ENCODE measurements around the gene OCIAD2.

Gene OCIAD2

DNA sequence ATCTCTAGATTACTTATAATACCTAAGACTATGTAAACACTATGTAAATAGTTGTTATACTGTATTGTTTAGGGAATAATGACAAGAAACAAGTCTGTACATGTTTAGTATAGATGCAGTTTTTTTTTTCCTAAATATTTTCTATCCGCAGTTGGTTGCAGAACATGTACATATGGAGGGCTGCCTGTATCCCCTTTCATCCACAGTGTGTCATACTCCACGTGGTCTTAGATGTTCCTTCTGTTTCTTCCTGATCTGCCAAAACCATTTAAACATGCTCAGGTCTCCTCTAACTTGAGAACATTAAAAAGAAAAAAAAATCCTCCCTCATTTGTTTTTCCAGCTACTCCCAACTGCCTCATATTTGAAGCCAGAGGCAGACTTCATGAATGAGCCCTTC, 61.7 kb downstream of the OCIAD2 start:
- no peaks in the 10 kb centered on the region for H3K27me3 ChIP-seq (ENCODE audit: insufficient read depth, poor library complexity, severe bottlenecking)
- no peak for DNase-seq (ENCODE audit: low read depth in 1 of 2, low spot score in 1 of 2)
- no peak for TF ChIP-seq POLR2AphosphoS5 (IDR thresholded peaks at IDR 0.05; ENCODE audit: low read depth)
- H3K27ac ChIP-seq (replicated peaks): no peak overlapping the region
- no peak overlapping the region for H3K4me3 ChIP-seq (replicated peaks; ENCODE audit: insufficient read depth, low read length)

DNA sequence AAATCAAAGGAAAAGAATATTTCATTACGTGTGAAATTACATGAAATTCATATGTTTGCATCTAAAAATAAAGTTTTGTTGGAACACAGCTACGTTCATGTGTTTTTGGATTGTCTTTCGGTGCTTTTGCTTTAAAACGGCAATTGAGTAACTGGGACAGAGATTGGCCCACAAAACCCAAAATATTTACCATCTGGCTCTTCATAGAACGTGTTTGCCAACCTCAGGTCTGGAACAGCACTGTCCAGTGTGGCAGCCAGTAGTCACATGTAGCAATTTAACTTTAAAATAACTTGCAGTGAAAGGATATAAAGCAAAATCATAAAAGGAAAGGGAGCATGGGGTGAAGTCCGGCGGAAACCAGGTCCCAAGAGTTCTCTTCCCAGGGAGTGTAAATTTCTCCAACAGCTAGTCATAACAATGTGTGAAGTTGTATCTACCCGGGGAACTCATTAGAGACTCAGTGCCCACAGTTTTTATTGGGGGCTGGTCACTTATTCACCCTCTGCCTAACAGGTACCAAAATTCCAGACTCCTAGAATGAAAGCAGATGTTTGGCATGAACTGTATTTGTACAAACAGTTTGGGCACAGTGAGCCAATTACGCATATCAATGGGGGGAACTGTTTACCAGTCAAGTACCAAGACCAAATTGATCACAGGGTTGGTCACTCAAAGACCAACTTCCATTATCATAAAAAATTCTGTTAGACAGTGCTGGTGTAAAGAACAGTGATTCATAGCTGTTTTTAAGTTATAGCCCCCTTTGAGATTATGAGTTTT, 65.3 kb downstream of the OCIAD2 start:
- TF ChIP-seq SPI1 (IDR thresholded peaks at IDR 0.05; ENCODE audit: borderline replicate concordance, low read depth) (no peak), REST (IDR thresholded peaks at IDR 0.05; ENCODE audit: insufficient replicate concordance, low read depth) (no peak)

GRCh38 chr4:48836658-48837057, 69.9 kb downstream of the OCIAD2 start:
- H3K27me3 ChIP-seq (ENCODE audit: insufficient read depth, poor library complexity, severe bottlenecking): no peaks in the 10 kb centered on the region
- H3K27ac ChIP-seq (replicated peaks): no peak overlapping the region
- no peak overlapping the region for H3K4me3 ChIP-seq (replicated peaks; ENCODE audit: insufficient read depth, low read length)
- TF ChIP-seq GABPA (IDR thresholded peaks at IDR 0.05; ENCODE audit: low read depth) (no peak), SPI1 (IDR thresholded peaks at IDR 0.05; ENCODE audit: borderline replicate concordance, low read depth) (no peak), POLR2AphosphoS5 (IDR thresholded peaks at IDR 0.05; ENCODE audit: low read depth) (no peak), CTCF (IDR thresholded peaks at IDR 0.05; ENCODE audit: insufficient read depth, low read length) (no peak), REST (IDR thresholded peaks at IDR 0.05; ENCODE audit: insufficient replicate concordance, low read depth) (no peak)
- DNase-seq (ENCODE audit: low read depth in 1 of 2, low spot score in 1 of 2): no peak

More for the DNA sequence above, 65.3 kb downstream of the OCIAD2 start:
- H3K4me3 ChIP-seq (replicated peaks; ENCODE audit: insufficient read depth, low read length): no peak overlapping the region
- no peaks in the 10 kb centered on the region for H3K27me3 ChIP-seq (ENCODE audit: insufficient read depth, poor library complexity, severe bottlenecking)
- H3K27ac ChIP-seq (replicated peaks): no peak overlapping the region
- no peak for DNase-seq (ENCODE audit: low read depth in 1 of 2, low spot score in 1 of 2)
